GM23338 (cell line): ENCODE measurements around the gene SLC30A3. TPM values are rescaled to one million over a fixed set of nuclear protein-coding genes. Genes with fewer than 3 reads are reported as not detected.

Source experiments
- ATAC-seq: fragments of 200-7000 bp; cut with Tn5 transposase; 3 replicates; pipeline ENCODE4 v1.9.1; 2020
- DNase-seq: peaks from one replicate; pipeline ENCODE4 v3.0.0-alpha.2; 2015; ENCODE audit warnings: low spot score
- H2AFZ ChIP-seq: fragments of 200-600 bp; sonication (generic); 2 replicates; pipeline ENCODE4 v1.8.0; 2016; ENCODE audit warnings: antibody characterized with exemption, mild to moderate bottlenecking, moderate library complexity
- H3F3A ChIP-seq: fragments of 200-600 bp; sonication (generic); replicated peaks from 2 replicates; pipeline ENCODE4 v1.8.0; 2017; ENCODE audit warnings: antibody characterized with exemption, mixed run types, low read depth
- H3K27ac ChIP-seq: fragments of 200-600 bp; sonication (generic); 2 replicates; pipeline ENCODE4 v1.6.1; 2016; ENCODE audit warnings: low read depth
- H3K27me3 ChIP-seq: fragments of 200-600 bp; sonication (generic); 2 replicates; pipeline ENCODE4 v1.8.0; 2016; ENCODE audit warnings: mild to moderate bottlenecking, mixed run types, moderate library complexity; ENCODE audit not compliant: insufficient read depth
- H3K36me3 ChIP-seq: fragments of 200-600 bp; sonication (generic); 2 replicates; pipeline ENCODE4 v1.8.0; 2016; ENCODE audit warnings: mild to moderate bottlenecking; ENCODE audit not compliant: insufficient read depth
- H3K4me1 ChIP-seq: fragments of 200-600 bp; sonication (generic); 2 replicates; pipeline ENCODE4 v1.8.0; 2016; ENCODE audit warnings: mild to moderate bottlenecking, moderate library complexity; ENCODE audit not compliant: insufficient read depth
- H3K4me2 ChIP-seq: fragments of 200-600 bp; sonication (generic); 2 replicates; pipeline ENCODE4 v1.7.1; 2017; ENCODE audit warnings: mixed run types
- H3K4me3 ChIP-seq: fragments of 200-600 bp; sonication (generic); 2 replicates; pipeline ENCODE4 v1.6.1; 2016; ENCODE audit warnings: mixed run types
- H3K79me2 ChIP-seq: fragments of 200-600 bp; sonication (generic); replicated peaks from 2 replicates; pipeline ENCODE4 v1.8.0; 2017; ENCODE audit warnings: mild to moderate bottlenecking; ENCODE audit not compliant: insufficient read depth
- H3K9me2 ChIP-seq: fragments of 200-600 bp; sonication (generic); 2 replicates; pipeline ENCODE4 v1.8.0; 2017; ENCODE audit not compliant: insufficient read depth
- H4K20me1 ChIP-seq: fragments of 200-600 bp; sonication (generic); replicated peaks from 2 replicates; pipeline ENCODE4 v1.8.0; 2017; ENCODE audit warnings: mild to moderate bottlenecking; ENCODE audit not compliant: insufficient read depth
- H3K27ac Mint-ChIP-seq: 2 replicates; pipeline ENCODE4 v1.8.0; 2020; ENCODE audit warnings: inconsistent platforms, mild to moderate bottlenecking, moderate library complexity, mixed read lengths
- H3K27me3 Mint-ChIP-seq: 3 replicates; pipeline ENCODE4 v1.8.0; 2022; ENCODE audit warnings: low read depth, mild to moderate bottlenecking, moderate library complexity, mixed read lengths, inconsistent platforms; ENCODE audit not compliant: insufficient read depth, poor library complexity
- H3K36me3 Mint-ChIP-seq: 3 replicates; pipeline ENCODE4 v1.8.0; 2021; ENCODE audit warnings: low read depth, mild to moderate bottlenecking, inconsistent platforms, moderate library complexity, mixed read lengths
- H3K4me1 Mint-ChIP-seq: 3 replicates; pipeline ENCODE4 v1.8.0; 2020; ENCODE audit warnings: mild to moderate bottlenecking, inconsistent platforms, mixed read lengths
- H3K4me3 Mint-ChIP-seq: 3 replicates; pipeline ENCODE4 v1.8.0; 2021; ENCODE audit warnings: moderate library complexity, mild to moderate bottlenecking, inconsistent platforms, mixed read lengths
- H3K9me3 Mint-ChIP-seq: 3 replicates; pipeline ENCODE4 v1.8.0; 2020; ENCODE audit warnings: moderate library complexity, mild to moderate bottlenecking, inconsistent platforms, mixed read lengths
- CREB1 ChIP-seq: fragments of 250-450 bp; sonication (Bioruptor Pico); IDR thresholded peaks from 2 replicates; pipeline ENCODE4 v1.5.0; 2020; ENCODE audit warnings: low read depth, mild to moderate bottlenecking, moderate library complexity
- EZH2 ChIP-seq: fragments of 200-600 bp; sonication (generic); IDR thresholded peaks from one replicate; pipeline ENCODE4 v1.8.0; 2017; ENCODE audit warnings: antibody characterized with exemption, mild to moderate bottlenecking, low read depth; ENCODE audit not compliant: unreplicated experiment
- EZH2phosphoT487 ChIP-seq: fragments of 200-600 bp; sonication (generic); IDR thresholded peaks from one replicate; pipeline ENCODE4 v1.8.1; 2018; ENCODE audit warnings: antibody characterized with exemption; ENCODE audit not compliant: unreplicated experiment
- JUNB ChIP-seq: IDR thresholded peaks from one replicate; pipeline ENCODE4 v1.6.1; 2016; ENCODE audit warnings: antibody characterized with exemption; ENCODE audit not compliant: unreplicated experiment
- NANOG ChIP-seq: IDR thresholded peaks from 2 replicates; pipeline ENCODE4 v1.6.1; 2016; ENCODE audit warnings: antibody characterized with exemption, borderline replicate concordance
- POLR2AphosphoS5 ChIP-seq: IDR thresholded peaks from 2 replicates; pipeline ENCODE4 v1.6.1; 2016; ENCODE audit warnings: antibody characterized with exemption, low read depth
- STAT1 ChIP-seq: IDR thresholded peaks from one replicate; pipeline ENCODE4 v1.6.1; 2016; ENCODE audit warnings: antibody characterized with exemption; ENCODE audit not compliant: unreplicated experiment
- ZNF114 ChIP-seq: fragments of 250-450 bp; sonication (Bioruptor Pico); IDR thresholded peaks from 2 replicates; pipeline ENCODE4 v1.5.0; 2020; ENCODE audit warnings: mild to moderate bottlenecking, moderate library complexity
- ZNF331 ChIP-seq: fragments of 250-450 bp; sonication (Bioruptor Pico); IDR thresholded peaks from 2 replicates; pipeline ENCODE4 v1.5.0; 2020; ENCODE audit warnings: low read depth, mild to moderate bottlenecking, moderate library complexity
- polyA plus RNA-seq: library from polyadenylated mRNA; unstranded; fragments of >200 nt; fragmentation: Nextera tagmentation; extraction: Ambion mirVana; gene quantifications from 2 replicates; pipeline ENCODE4 v1.2.1, GENCODE V29; 2016
- total RNA-seq: library from RNA; depleted of rRNA; stranded (reverse); fragments of >200 nt; shearing (Covaris generic); gene quantifications from 2 replicates; pipeline ENCODE4 v1.2.3, GENCODE V29; 2014
- TF ChIP-seq, protein P1 (sequence below): fragments of 250-450 bp; sonication (Bioruptor Pico); IDR thresholded peaks from 2 replicates; pipeline ENCODE4 v1.5.0; 2020; ENCODE audit warnings: mild to moderate bottlenecking, moderate library complexity
- TF ChIP-seq, protein P2 (sequence below): IDR thresholded peaks from 2 replicates; pipeline ENCODE4 v1.6.1; 2016; ENCODE audit warnings: antibody characterized with exemption

SLC30A3 gene
- total and polyA plus RNA-seq, 2 experiments from 2014 or later, result 4.1 to 8.3 TPM

- TF ChIP-seq, protein P1, sequence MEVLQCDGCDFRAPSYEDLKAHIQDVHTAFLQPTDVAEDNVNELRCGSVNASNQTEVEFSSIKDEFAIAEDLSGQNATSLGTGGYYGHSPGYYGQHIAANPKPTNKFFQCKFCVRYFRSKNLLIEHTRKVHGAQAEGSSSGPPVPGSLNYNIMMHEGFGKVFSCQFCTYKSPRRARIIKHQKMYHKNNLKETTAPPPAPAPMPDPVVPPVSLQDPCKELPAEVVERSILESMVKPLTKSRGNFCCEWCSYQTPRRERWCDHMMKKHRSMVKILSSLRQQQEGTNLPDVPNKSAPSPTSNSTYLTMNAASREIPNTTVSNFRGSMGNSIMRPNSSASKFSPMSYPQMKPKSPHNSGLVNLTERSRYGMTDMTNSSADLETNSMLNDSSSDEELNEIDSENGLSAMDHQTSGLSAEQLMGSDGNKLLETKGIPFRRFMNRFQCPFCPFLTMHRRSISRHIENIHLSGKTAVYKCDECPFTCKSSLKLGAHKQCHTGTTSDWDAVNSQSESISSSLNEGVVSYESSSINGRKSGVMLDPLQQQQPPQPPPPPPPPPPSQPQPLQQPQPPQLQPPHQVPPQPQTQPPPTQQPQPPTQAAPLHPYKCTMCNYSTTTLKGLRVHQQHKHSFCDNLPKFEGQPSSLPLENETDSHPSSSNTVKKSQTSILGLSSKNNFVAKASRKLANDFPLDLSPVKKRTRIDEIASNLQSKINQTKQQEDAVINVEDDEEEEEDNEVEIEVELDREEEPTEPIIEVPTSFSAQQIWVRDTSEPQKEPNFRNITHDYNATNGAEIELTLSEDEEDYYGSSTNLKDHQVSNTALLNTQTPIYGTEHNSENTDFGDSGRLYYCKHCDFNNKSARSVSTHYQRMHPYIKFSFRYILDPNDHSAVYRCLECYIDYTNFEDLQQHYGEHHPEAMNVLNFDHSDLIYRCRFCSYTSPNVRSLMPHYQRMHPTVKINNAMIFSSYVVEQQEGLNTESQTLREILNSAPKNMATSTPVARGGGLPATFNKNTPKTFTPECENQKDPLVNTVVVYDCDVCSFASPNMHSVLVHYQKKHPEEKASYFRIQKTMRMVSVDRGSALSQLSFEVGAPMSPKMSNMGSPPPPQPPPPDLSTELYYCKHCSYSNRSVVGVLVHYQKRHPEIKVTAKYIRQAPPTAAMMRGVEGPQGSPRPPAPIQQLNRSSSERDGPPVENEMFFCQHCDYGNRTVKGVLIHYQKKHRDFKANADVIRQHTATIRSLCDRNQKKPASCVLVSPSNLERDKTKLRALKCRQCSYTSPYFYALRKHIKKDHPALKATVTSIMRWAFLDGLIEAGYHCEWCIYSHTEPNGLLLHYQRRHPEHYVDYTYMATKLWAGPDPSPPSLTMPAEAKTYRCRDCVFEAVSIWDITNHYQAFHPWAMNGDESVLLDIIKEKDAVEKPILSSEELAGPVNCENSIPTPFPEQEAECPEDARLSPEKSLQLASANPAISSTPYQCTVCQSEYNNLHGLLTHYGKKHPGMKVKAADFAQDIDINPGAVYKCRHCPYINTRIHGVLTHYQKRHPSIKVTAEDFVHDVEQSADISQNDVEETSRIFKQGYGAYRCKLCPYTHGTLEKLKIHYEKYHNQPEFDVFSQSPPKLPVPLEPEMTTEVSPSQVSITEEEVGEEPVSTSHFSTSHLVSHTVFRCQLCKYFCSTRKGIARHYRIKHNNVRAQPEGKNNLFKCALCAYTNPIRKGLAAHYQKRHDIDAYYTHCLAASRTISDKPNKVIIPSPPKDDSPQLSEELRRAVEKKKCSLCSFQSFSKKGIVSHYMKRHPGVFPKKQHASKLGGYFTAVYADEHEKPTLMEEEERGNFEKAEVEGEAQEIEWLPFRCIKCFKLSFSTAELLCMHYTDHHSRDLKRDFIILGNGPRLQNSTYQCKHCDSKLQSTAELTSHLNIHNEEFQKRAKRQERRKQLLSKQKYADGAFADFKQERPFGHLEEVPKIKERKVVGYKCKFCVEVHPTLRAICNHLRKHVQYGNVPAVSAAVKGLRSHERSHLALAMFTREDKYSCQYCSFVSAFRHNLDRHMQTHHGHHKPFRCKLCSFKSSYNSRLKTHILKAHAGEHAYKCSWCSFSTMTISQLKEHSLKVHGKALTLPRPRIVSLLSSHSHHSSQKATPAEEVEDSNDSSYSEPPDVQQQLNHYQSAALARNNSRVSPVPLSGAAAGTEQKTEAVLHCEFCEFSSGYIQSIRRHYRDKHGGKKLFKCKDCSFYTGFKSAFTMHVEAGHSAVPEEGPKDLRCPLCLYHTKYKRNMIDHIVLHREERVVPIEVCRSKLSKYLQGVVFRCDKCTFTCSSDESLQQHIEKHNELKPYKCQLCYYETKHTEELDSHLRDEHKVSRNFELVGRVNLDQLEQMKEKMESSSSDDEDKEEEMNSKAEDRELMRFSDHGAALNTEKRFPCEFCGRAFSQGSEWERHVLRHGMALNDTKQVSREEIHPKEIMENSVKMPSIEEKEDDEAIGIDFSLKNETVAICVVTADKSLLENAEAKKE, result no peak
- no peak for TF ChIP-seq ZNF331 (CRISPR knock-in tag)
- TF ChIP-seq NANOG, result no peak
- TF ChIP-seq EZH2phosphoT487, result no peak
- no peak for TF ChIP-seq POLR2AphosphoS5
- TF ChIP-seq EZH2, result no peak
- TF ChIP-seq, protein P2, sequence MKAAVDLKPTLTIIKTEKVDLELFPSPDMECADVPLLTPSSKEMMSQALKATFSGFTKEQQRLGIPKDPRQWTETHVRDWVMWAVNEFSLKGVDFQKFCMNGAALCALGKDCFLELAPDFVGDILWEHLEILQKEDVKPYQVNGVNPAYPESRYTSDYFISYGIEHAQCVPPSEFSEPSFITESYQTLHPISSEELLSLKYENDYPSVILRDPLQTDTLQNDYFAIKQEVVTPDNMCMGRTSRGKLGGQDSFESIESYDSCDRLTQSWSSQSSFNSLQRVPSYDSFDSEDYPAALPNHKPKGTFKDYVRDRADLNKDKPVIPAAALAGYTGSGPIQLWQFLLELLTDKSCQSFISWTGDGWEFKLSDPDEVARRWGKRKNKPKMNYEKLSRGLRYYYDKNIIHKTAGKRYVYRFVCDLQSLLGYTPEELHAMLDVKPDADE, result no peak
These were observed 11.1 kb downstream of the SLC30A3 start (continued) for GRCh38 chr2:27251766-27252165.

GRCh38 chr2:27250652-27251379 is 12.0 kb downstream of the SLC30A3 start:
- Histone ChIP-seq H4K20me1 (no peaks in the 10 kb centered on the region), H3K27me3 (peaks cover 14% of the 10 kb centered on the region), H3K9me2 (no peaks in the 10 kb centered on the region), H3K4me1 (peaks cover 10% of the 10 kb centered on the region), H3K36me3 (no peaks in the 10 kb centered on the region), H3K79me2 (no peaks in the 10 kb centered on the region), H2AFZ (peak overlapping the region; percentile 99), H3F3A (peaks cover 12% of the 10 kb centered on the region), H3K4me2 (peak overlapping the region; percentile 84), H3K27ac (no peak overlapping the region), H3K4me3 (peak overlapping the region; percentile 55)
- Mint-ChIP-seq H3K9me3 (no peaks in the 10 kb centered on the region), H3K36me3 (no peaks in the 10 kb centered on the region; the same call in 2 of the 3 replicates), H3K27me3 (peaks cover 23% of the 10 kb centered on the region), H3K27ac (no peak overlapping the region), H3K4me3 (peak overlapping the region; percentile 62), H3K4me1 (peaks cover 18% of the 10 kb centered on the region)
- peak; percentile 20 for ATAC-seq
- TF ChIP-seq STAT1 (no peak), CREB1 (CRISPR knock-in tag) (no peak), JUNB (no peak), ZNF114 (CRISPR knock-in tag) (no peak), POLR2AphosphoS5 (no peak), ZNF331 (CRISPR knock-in tag) (no peak)
- no peak for DNase-seq
